RWPE2 (cell line): Measurements from ENCODE around the gene FLYWCH1.

Source experiments
- ATAC-seq: fragments of 200-7000 bp; cut with Tn5 transposase; 3 replicates; pipeline ENCODE4 v1.9.1; 2021; ENCODE audit warnings: low read depth
- DNase-seq: peaks from one replicate; pipeline ENCODE4 v3.0.0-alpha.2; 2020; ENCODE audit warnings: low spot score
- H3K27ac ChIP-seq: fragments of 450-650 bp; 2 replicates; pipeline ENCODE4 v1.5.1; 2017; ENCODE audit warnings: mild to moderate bottlenecking; ENCODE audit not compliant: poor library complexity, severe bottlenecking
- H3K27me3 ChIP-seq: fragments of 250-450 bp; sonication (Bioruptor Pico); 2 replicates; pipeline ENCODE4 v1.5.1; 2021; ENCODE audit warnings: mild to moderate bottlenecking, moderate library complexity; ENCODE audit not compliant: insufficient read depth, poor library complexity, severe bottlenecking
- H3K36me3 ChIP-seq: fragments of 250-450 bp; sonication (Bioruptor Pico); 2 replicates; pipeline ENCODE4 v1.5.1; 2020; ENCODE audit warnings: low read depth, mild to moderate bottlenecking, moderate library complexity
- H3K4me1 ChIP-seq: fragments of 250-450 bp; sonication (Bioruptor Pico); 2 replicates; pipeline ENCODE4 v1.5.1; 2021; ENCODE audit warnings: mild to moderate bottlenecking, moderate library complexity; ENCODE audit not compliant: insufficient read depth, poor library complexity, severe bottlenecking
- H3K4me3 ChIP-seq: fragments of 250-450 bp; sonication (Bioruptor Pico); 2 replicates; pipeline ENCODE4 v1.5.1; 2021; ENCODE audit warnings: mild to moderate bottlenecking, moderate library complexity; ENCODE audit not compliant: severe bottlenecking
- H3K9me3 ChIP-seq: fragments of 250-450 bp; sonication (Bioruptor Pico); 2 replicates; pipeline ENCODE4 v1.5.1; 2021; ENCODE audit warnings: mild to moderate bottlenecking, moderate library complexity; ENCODE audit not compliant: severe bottlenecking
- CTCF ChIP-seq: fragments of 450-650 bp; IDR thresholded peaks from one replicate; pipeline ENCODE4 v1.5.1; 2017; ENCODE audit warnings: mild to moderate bottlenecking, moderate library complexity; ENCODE audit not compliant: poor library complexity, severe bottlenecking

Gene FLYWCH1

GRCh38 chr16:2933701-2934100 is 22.0 kb downstream of the FLYWCH1 start:
- ATAC-seq (no peak), DNase-seq (no peak)
- H3K36me3 ChIP-seq = peaks cover 35% of the 10 kb centered on the region

GRCh38 chr16:2934450-2934849 is 22.7 kb downstream of the FLYWCH1 start:
- H3K27ac ChIP-seq = no peak overlapping the region
- ATAC-seq (no peak), DNase-seq (no peak)
- H3K27me3 ChIP-seq = no peaks in the 10 kb centered on the region
- H3K4me3 ChIP-seq = no peak overlapping the region
- no peak for TF ChIP-seq CTCF
- H3K36me3 ChIP-seq = peaks cover 42% of the 10 kb centered on the region
- no peaks in the 10 kb centered on the region for H3K4me1 ChIP-seq
- no peaks in the 10 kb centered on the region for H3K9me3 ChIP-seq

More at GRCh38 chr16:2933701-2934100, 22.0 kb downstream of the FLYWCH1 start:
- Histone ChIP-seq H3K9me3 (no peaks in the 10 kb centered on the region), H3K27me3 (no peaks in the 10 kb centered on the region), H3K4me3 (no peak overlapping the region), H3K27ac (no peak overlapping the region), H3K4me1 (no peaks in the 10 kb centered on the region)
- no peak for TF ChIP-seq CTCF

GRCh38 chr16:2936436-2937011 is 24.8 kb downstream of the FLYWCH1 start:
- H3K4me3 ChIP-seq = no peak overlapping the region
- H3K36me3 ChIP-seq = peaks cover 44% of the 10 kb centered on the region
- no peaks in the 10 kb centered on the region for H3K9me3 ChIP-seq
- no peak for ATAC-seq
- no peak overlapping the region for H3K27ac ChIP-seq
- DNase-seq = no peak
- TF ChIP-seq CTCF = no peak
- H3K4me1 ChIP-seq = no peaks in the 10 kb centered on the region
- H3K27me3 ChIP-seq = no peaks in the 10 kb centered on the region

GRCh38 chr16:2937170-2937569 is 25.4 kb downstream of the FLYWCH1 start:
- H3K9me3 ChIP-seq = no peaks in the 10 kb centered on the region
- H3K36me3 ChIP-seq = peaks cover 43% of the 10 kb centered on the region
- H3K27me3 ChIP-seq = no peaks in the 10 kb centered on the region
- no peak for TF ChIP-seq CTCF
- H3K4me3 ChIP-seq = no peak overlapping the region
- no peaks in the 10 kb centered on the region for H3K4me1 ChIP-seq
- ATAC-seq = no peak
- no peak for DNase-seq
- H3K27ac ChIP-seq = no peak overlapping the region

- Histone ChIP-seq H3K4me3 (no peak overlapping the region), H3K4me1 (no peaks in the 10 kb centered on the region), H3K27me3 (no peaks in the 10 kb centered on the region), H3K36me3 (peaks cover 45% of the 10 kb centered on the region), H3K27ac (no peak overlapping the region), H3K9me3 (no peaks in the 10 kb centered on the region)
- ATAC-seq (no peak), DNase-seq (no peak)
- TF ChIP-seq CTCF = no peak
Observed at GRCh38 chr16:2938206-2938605, 26.5 kb downstream of the FLYWCH1 start.
